ENCODE measurements around the gene SLC30A1.

The SLC30A1 gene

GRCh38 chr1:211603713-211604112 is 24.8 kb upstream of the SLC30A1 start:
- H3K4me3 ChIP-seq (ENCODE audit: low read depth, low read length), result no peak overlapping the region
- TF ChIP-seq, protein P1, sequence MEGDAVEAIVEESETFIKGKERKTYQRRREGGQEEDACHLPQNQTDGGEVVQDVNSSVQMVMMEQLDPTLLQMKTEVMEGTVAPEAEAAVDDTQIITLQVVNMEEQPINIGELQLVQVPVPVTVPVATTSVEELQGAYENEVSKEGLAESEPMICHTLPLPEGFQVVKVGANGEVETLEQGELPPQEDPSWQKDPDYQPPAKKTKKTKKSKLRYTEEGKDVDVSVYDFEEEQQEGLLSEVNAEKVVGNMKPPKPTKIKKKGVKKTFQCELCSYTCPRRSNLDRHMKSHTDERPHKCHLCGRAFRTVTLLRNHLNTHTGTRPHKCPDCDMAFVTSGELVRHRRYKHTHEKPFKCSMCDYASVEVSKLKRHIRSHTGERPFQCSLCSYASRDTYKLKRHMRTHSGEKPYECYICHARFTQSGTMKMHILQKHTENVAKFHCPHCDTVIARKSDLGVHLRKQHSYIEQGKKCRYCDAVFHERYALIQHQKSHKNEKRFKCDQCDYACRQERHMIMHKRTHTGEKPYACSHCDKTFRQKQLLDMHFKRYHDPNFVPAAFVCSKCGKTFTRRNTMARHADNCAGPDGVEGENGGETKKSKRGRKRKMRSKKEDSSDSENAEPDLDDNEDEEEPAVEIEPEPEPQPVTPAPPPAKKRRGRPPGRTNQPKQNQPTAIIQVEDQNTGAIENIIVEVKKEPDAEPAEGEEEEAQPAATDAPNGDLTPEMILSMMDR (IDR thresholded peaks at IDR 0.05; ENCODE audit: low read depth, low read length), result no peak
- in situ Hi-C loops (cut with HindIII; ENCODE audit: low sequenced_read_pairs), result no loop called here
- no peak for DNase-seq (ENCODE audit: low read depth, low spot score)

GRCh38 chr1:211603191-211603701 is 24.3 kb upstream of the SLC30A1 start:
- in situ Hi-C loops (cut with HindIII; ENCODE audit: low sequenced_read_pairs), result no loop called here
- DNase-seq (ENCODE audit: low read depth, low spot score), result no peak
- TF ChIP-seq, protein P1 (IDR thresholded peaks at IDR 0.05; ENCODE audit: low read depth, low read length), result no peak
- no peak overlapping the region for H3K4me3 ChIP-seq (ENCODE audit: low read depth, low read length)

DNA sequence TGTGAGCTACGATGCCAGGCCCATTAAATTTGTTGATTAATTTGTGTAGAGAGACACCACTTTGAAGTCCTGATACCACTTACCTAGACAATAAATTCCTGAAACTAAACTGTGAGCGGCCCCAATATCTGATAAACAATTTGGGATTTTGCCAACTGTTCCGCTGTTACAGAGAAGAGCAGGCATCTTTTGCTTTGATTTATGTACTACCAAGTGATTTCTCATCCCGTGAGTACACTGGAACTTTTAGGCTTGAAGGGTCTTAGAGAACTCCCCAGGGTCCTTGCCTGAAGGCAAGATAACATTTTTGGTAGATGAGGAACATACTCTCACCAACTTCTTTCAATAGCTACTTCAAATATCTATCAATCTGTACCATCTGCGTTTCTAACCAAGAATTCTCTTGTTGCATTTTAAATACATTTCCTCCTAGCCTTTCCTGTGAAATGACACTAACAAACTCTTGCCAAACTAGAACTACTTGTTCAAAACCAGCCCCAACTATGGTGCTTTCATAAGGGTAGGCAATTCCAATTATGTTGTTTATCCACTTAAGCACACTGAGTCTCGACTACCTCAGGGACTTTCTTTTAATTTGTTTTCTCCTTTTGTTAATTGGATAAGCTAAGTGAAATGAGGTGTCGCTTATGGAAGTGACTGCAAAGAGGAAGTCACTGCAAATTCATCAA is 23.2 kb upstream of the SLC30A1 start:
- no peak for DNase-seq (ENCODE audit: low read depth, low spot score)
- H3K4me3 ChIP-seq (ENCODE audit: low read depth, low read length), result no peak overlapping the region
- in situ Hi-C loops (cut with HindIII; ENCODE audit: low sequenced_read_pairs), result no loop called here
- TF ChIP-seq, protein P1 (IDR thresholded peaks at IDR 0.05; ENCODE audit: low read depth, low read length), result no peak

- DNase-seq (ENCODE audit: low read depth, low spot score), result no peak
- H3K4me3 ChIP-seq (ENCODE audit: low read depth, low read length), result no peak overlapping the region
- TF ChIP-seq, protein P1 (IDR thresholded peaks at IDR 0.05; ENCODE audit: low read depth, low read length), result no peak
- in situ Hi-C loops (cut with HindIII; ENCODE audit: low sequenced_read_pairs), result no loop called here
Measured at GRCh38 chr1:211601159-211601558, 22.2 kb upstream of the SLC30A1 start.

GRCh38 chr1:211599250-211599649 is 20.3 kb upstream of the SLC30A1 start:
- TF ChIP-seq, protein P1 (IDR thresholded peaks at IDR 0.05; ENCODE audit: low read depth, low read length), result no peak
- in situ Hi-C loops (cut with HindIII; ENCODE audit: low sequenced_read_pairs), result no loop called here
- DNase-seq (ENCODE audit: low read depth, low spot score), result no peak
- H3K4me3 ChIP-seq (ENCODE audit: low read depth, low read length), result no peak overlapping the region

DNA sequence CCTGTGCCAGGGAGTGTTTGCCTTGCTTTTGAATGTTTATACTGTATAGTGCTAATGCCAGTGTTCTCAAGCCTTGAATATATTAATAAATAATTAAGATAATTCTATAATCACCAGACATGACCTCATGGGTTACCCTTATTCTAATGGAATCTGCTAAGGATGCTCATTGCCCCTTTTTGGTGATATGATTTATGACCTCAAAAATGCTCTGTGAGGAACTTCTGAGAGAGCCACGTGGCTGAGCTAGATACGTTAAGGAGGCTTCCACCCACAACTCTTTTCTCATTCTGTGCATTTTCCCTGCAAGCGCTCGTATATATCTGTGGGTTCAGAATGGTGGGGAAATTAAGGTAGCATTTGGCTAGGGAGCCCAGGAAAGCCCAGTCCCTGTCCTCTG is 19.6 kb upstream of the SLC30A1 start:
- no peak for DNase-seq (ENCODE audit: low read depth, low spot score)
- in situ Hi-C loops (cut with HindIII; ENCODE audit: low sequenced_read_pairs), result no loop called here
- TF ChIP-seq, protein P1 (IDR thresholded peaks at IDR 0.05; ENCODE audit: low read depth, low read length), result no peak
- no peak overlapping the region for H3K4me3 ChIP-seq (ENCODE audit: low read depth, low read length)

Data from astrocyte of the spinal cord (primary cell).